ENCODE data around the gene SUSD3. TPM values are rescaled to one million over a fixed set of nuclear protein-coding genes. Genes with fewer than 3 reads are reported as not detected.
A peak's percentile ranks its signal among the peaks of the same experiment; 100 is the strongest.
"Not testable (repeated sequence)": the region's sequence is repeated elsewhere in the genome, so short reads cannot be mapped to it uniquely, and the experiment has no call there.

Gene SUSD3
- polyA plus RNA-seq, 4 donors: 3.7 to 10.1 (median 3.8) TPM; not detected in 1

DNA sequence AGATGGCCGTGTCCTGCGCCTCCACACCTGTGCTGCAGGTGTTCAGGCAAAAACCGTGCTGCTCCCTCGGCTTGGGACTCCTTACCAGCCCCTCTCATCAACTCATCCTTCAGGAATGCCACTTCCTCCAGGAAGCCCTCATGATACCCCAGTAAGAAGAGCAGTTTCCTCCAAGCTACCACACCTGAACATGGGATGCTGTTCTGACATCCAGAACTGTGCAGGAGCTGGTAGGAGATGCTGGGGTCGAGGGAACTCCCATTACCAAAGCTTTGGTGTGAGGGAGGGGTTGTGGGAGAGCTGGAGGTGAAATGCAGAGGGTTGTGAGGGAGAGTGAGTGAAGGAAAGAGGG, 56.5 kb downstream of the SUSD3 start:
- FAIRE-seq (no peak), DNase-seq (no peak)
- peaks cover 0 to 14% (median 0%) of the 10 kb centered on the region in 3 donors for H3K4me1 ChIP-seq (ENCODE audit: control insufficient read depth in 3 of 3, insufficient read depth in 2 of 3, low read depth in 1 of 3, low read length in 2 of 3)
- peaks cover 0 to 52% (median 14%) of the 10 kb centered on the region in 3 donors for H3K36me3 ChIP-seq (ENCODE audit: control insufficient read depth in 3 of 3, insufficient read depth in 2 of 3, low read depth in 1 of 3, low read length in 3 of 3)
- no peaks in the 10 kb centered on the region for H3K27me3 ChIP-seq (ENCODE audit: control insufficient read depth in 3 of 3, insufficient read depth in 3 of 3, low read length in 3 of 3)
- H3K4me3 ChIP-seq (ENCODE audit: low read depth in 1 of 3, low read length in 3 of 3): no peak overlapping the region
- H3K9me3 ChIP-seq (ENCODE audit: control insufficient read depth in 2 of 2, insufficient read depth in 1 of 2, low read depth in 1 of 2, low read length in 1 of 2): no peaks in the 10 kb centered on the region
- no peak overlapping the region for H3K27ac ChIP-seq (ENCODE audit: low read depth in 1 of 3, low read length in 2 of 3)
- WGBS, 3 donors: 70 to 77% (median 73%) methylated on average over 5 of the region's 5 CpGs

DNA sequence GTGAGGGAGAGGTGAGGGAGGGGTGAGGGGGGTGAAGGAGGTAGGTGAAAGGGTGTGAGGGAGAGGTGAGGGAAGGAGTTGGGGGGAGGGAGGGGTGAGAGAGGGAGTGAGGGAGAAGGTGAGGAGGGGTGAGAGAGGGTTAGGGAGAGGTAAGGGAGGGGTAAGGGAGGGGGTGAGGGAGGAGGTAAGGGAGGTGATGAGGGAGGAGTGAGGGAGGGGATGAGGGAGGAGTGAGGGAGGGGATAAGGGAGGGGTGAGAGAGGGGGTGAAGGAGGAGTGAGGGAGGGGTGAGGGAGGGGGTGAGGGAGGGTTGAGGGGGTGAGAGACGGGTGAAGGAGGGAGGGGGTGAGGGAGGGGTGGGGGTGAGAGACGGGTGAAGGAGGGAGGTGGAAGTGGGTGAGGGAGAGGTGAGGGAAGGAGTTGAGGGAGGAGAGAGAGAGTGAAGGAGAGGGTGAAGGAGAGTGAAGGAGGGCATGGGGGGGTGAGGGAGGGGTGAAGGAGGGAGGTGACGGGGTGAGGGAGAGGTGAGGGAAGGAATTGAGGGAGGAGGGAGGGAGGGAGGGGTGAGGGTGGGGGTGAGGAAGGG, 57.1 kb downstream of the SUSD3 start:
- 21 to 33% (median 27%) methylated on average over 3 of the region's 3 CpGs for WGBS, 3 donors
- peaks cover 0 to 17% (median 0%) of the 10 kb centered on the region in 3 donors for H3K4me1 ChIP-seq (ENCODE audit: control insufficient read depth in 3 of 3, insufficient read depth in 2 of 3, low read depth in 1 of 3, low read length in 2 of 3)

DNA sequence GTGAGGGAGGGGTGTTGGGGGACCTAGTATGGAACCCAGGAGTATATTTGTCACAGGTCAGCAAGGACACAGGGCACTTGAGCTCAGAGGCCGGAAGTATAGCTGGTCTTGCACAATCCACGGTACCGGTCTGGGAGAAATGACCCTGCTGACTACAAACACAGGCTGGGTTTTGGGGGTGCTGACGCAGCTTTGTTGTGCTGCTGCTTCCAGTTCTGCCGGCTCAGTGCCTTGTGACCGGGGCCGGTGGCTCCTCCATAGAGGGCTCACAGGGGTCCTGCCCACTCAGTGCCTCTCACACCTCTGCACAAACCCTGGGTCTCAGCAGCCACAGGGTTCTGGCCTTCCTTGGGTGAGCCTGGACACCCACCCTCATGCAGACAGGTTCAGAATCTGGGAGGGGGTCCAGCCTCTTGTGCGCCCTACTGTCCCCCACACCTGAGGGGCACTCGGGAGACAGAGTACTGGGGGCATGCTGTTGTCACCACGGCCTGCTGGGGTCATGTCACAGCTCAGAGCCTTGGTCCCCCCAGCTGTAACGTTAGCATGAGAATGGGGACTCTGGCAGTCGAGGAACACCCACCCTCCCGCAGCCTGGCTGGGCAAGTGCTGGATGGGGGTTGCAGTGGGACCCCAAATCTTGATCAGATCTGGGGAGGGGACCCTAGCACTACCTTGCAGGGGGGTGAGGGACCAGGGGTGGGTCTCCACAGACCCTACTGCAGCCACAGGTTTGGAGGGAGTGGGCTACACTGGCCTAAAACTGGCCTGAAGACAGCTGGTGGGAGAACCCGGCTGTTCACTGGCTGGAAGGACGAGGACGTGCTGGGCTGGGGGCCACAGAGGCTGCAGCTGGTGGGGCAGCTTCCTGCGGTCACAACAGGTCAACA, 57.8 kb downstream of the SUSD3 start:
- Histone ChIP-seq H3K36me3 (ENCODE audit: control insufficient read depth in 3 of 3, insufficient read depth in 2 of 3, low read depth in 1 of 3, low read length in 3 of 3) (peaks cover 0 to 52% (median 6%) of the 10 kb centered on the region in 3 donors), H3K27ac (ENCODE audit: low read depth in 1 of 3, low read length in 2 of 3) (peak overlapping the region in 2 of 3 donors; percentile 28 to 51), H3K4me3 (ENCODE audit: low read depth in 1 of 3, low read length in 3 of 3) (no peak overlapping the region), H3K4me1 (ENCODE audit: control insufficient read depth in 3 of 3, insufficient read depth in 2 of 3, low read depth in 1 of 3, low read length in 2 of 3) (peaks cover 0 to 17% (median 0%) of the 10 kb centered on the region in 3 donors), H3K9me3 (ENCODE audit: control insufficient read depth in 2 of 2, insufficient read depth in 1 of 2, low read depth in 1 of 2, low read length in 1 of 2) (no peaks in the 10 kb centered on the region), H3K27me3 (ENCODE audit: control insufficient read depth in 3 of 3, insufficient read depth in 3 of 3, low read length in 3 of 3) (no peaks in the 10 kb centered on the region)
- 68 to 75% (median 71%) methylated on average over 17 of the region's 17 CpGs for WGBS, 3 donors
- peak in 1 of 2 donors; percentile 82 for DNase-seq
- FAIRE-seq: no peak

More for the DNA sequence above, 57.1 kb downstream of the SUSD3 start:
- H3K9me3 ChIP-seq (ENCODE audit: control insufficient read depth in 2 of 2, insufficient read depth in 1 of 2, low read depth in 1 of 2, low read length in 1 of 2): no peaks in the 10 kb centered on the region
- H3K36me3 ChIP-seq (ENCODE audit: control insufficient read depth in 3 of 3, insufficient read depth in 2 of 3, low read depth in 1 of 3, low read length in 3 of 3): peaks cover 0 to 52% (median 9%) of the 10 kb centered on the region in 3 donors
- H3K27ac ChIP-seq (ENCODE audit: low read depth in 1 of 3, low read length in 2 of 3): no peak overlapping the region
- DNase-seq (no peak), FAIRE-seq (no peak)
- H3K27me3 ChIP-seq (ENCODE audit: control insufficient read depth in 3 of 3, insufficient read depth in 3 of 3, low read length in 3 of 3): no peaks in the 10 kb centered on the region
- no peak overlapping the region for H3K4me3 ChIP-seq (ENCODE audit: low read depth in 1 of 3, low read length in 3 of 3)

DNA sequence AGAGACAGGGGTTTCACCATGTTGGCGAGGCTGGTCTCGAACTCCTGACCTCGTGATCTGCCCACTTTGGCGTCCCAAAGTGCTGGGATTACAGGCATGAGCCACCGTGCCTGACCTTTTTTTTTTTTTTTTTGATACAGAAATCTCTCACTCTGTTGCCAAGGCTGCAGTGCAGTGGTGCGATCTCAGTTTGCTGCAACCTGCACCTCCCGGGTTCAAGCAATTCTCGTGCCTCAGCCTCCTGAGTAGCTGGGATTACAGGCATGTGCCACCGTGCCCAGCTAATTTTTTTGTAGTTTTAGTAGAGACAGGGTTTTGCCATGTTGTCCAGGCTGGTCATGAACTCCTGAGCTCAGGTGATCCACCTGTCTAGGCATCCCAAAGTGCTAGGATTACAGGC, 59.0 kb downstream of the SUSD3 start:
- not testable (repeated sequence) for H3K27ac ChIP-seq (ENCODE audit: low read depth in 1 of 3, low read length in 2 of 3); H3K4me3 ChIP-seq (ENCODE audit: low read depth in 1 of 3, low read length in 3 of 3); FAIRE-seq; DNase-seq; H3K27me3 ChIP-seq (ENCODE audit: control insufficient read depth in 3 of 3, insufficient read depth in 3 of 3, low read length in 3 of 3); H3K9me3 ChIP-seq (ENCODE audit: control insufficient read depth in 2 of 2, insufficient read depth in 1 of 2, low read depth in 1 of 2, low read length in 1 of 2)
- H3K36me3 ChIP-seq (ENCODE audit: control insufficient read depth in 3 of 3, insufficient read depth in 2 of 3, low read depth in 1 of 3, low read length in 3 of 3): peaks cover 0 to 52% (median 0%) of the 10 kb centered on the region in 3 donors
- WGBS, 3 donors: 85 to 91% (median 87%) methylated on average over 8 to 9 of the region's 9 CpGs
- peaks cover 0 to 17% (median 0%) of the 10 kb centered on the region in 3 donors for H3K4me1 ChIP-seq (ENCODE audit: control insufficient read depth in 3 of 3, insufficient read depth in 2 of 3, low read depth in 1 of 3, low read length in 2 of 3)

DNA sequence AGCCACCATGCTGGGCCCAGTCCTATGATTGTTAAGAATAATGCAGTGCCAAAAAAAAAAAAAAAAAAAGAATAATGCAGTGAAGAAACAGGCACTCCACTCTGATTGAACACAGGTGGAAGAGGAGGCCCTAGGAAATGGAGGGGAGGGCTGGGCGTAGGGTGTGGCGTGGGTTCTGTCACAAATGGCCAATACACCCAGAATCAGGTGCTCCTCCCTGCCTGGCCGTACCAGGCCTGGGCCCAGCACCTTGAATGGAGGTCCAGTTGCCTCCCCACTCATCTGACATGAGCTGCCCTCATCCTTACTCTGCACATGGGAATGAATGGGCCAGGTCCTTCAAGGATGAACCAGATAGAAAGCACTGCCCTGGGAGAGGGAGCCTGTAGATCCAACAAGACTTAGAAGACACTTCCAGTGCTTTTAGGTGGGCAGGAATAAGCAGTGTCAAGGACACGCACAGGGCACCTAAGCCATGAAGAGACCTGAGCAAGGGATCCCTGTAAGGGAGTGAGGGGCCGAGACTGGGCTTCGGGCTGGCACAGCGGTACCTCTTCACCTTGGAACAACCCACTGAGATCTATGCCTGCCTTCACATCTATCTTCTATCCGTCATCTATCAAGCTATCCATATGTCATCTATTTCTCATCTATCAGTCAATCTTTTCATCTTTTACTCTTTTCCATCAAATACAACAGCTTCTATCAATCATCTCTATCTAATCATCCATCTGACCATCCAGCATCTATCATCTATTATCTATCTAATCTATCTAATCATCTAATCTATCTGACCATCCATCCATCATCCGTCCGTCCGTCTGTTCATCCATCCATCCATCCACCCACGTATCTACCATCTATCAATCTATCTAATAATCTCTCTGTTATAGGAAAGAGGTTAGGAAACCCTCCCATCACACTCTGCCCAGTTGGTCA, 59.7 kb downstream of the SUSD3 start:
- H3K4me3 ChIP-seq (ENCODE audit: low read depth in 1 of 3, low read length in 3 of 3): no peak overlapping the region
- peaks cover 0 to 17% (median 0%) of the 10 kb centered on the region in 3 donors for H3K4me1 ChIP-seq (ENCODE audit: control insufficient read depth in 3 of 3, insufficient read depth in 2 of 3, low read depth in 1 of 3, low read length in 2 of 3)
- peaks cover 0 to 52% (median 0%) of the 10 kb centered on the region in 3 donors for H3K36me3 ChIP-seq (ENCODE audit: control insufficient read depth in 3 of 3, insufficient read depth in 2 of 3, low read depth in 1 of 3, low read length in 3 of 3)
- H3K9me3 ChIP-seq (ENCODE audit: control insufficient read depth in 2 of 2, insufficient read depth in 1 of 2, low read depth in 1 of 2, low read length in 1 of 2): no peaks in the 10 kb centered on the region
- 85 to 93% (median 89%) methylated on average over 10 to 12 of the region's 12 CpGs for whole genome bisulfite sequencing, 3 donors
- H3K27ac ChIP-seq (ENCODE audit: low read depth in 1 of 3, low read length in 2 of 3): no peak overlapping the region
- FAIRE-seq (no peak), DNase-seq (no peak)
- no peaks in the 10 kb centered on the region for H3K27me3 ChIP-seq (ENCODE audit: control insufficient read depth in 3 of 3, insufficient read depth in 3 of 3, low read length in 3 of 3)

DNA sequence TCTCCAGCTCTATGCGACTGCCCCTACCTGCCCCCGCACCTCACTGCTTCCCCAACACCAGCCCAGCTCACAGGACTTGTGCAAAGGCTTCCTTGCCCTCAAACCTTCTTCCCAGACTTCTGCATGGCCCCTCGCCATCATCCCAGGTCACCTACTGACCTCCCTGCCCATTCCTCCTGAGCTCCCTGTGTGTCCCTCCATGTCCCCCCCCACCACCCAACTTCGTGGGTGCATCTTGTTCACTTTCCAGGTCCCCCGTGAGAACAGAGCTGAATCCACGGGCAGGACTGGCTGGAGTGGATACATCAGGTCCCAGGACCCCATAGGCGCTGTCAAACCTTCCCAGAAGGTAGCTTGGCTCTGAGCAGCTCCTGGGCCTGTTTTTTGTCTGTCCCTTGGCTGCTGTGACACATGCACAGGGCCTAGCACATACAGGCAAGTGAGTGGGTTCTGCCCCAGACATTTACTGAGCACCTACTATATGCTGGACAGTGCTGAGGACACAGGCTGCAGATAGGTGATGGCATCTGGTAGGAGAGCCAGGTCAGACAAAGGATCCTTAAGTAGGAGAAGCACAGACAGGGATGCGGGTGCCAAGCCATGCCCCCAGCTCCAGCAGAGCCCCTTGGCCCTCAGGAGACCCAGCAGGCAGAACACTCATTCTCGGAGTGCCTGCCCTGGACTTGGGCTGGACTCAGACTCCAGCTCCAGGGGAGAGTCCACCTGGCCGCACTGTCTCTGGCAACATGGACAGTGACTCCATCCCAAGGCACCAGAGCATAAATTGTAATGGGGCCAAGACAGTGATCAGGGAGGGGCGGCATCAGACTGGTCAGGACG, 60.6 kb downstream of the SUSD3 start:
- DNase-seq: no peak

DNA sequence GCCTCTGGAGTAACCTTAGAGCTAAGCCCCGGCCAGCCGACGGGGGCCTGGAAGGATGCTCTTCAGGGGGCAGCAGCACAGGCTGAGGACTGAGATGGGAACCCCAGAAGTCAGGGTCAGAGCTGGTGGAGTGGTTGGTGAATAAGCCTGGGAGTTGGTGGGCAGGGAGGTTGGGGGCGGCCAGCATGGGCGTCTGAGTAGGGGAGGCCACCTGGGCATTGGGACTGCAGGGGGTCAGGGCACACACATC, 61.1 kb downstream of the SUSD3 start:
- H3K36me3 ChIP-seq (ENCODE audit: control insufficient read depth in 3 of 3, insufficient read depth in 2 of 3, low read depth in 1 of 3, low read length in 3 of 3): peaks cover 0 to 52% (median 0%) of the 10 kb centered on the region in 3 donors
- H3K9me3 ChIP-seq (ENCODE audit: control insufficient read depth in 2 of 2, insufficient read depth in 1 of 2, low read depth in 1 of 2, low read length in 1 of 2): no peaks in the 10 kb centered on the region
- WGBS, 3 donors: 68 to 77% (median 73%) methylated on average over 5 of the region's 5 CpGs
- H3K27me3 ChIP-seq (ENCODE audit: control insufficient read depth in 3 of 3, insufficient read depth in 3 of 3, low read length in 3 of 3): no peaks in the 10 kb centered on the region
- FAIRE-seq (no peak), DNase-seq (no peak)
- peaks cover 0 to 17% (median 0%) of the 10 kb centered on the region in 3 donors for H3K4me1 ChIP-seq (ENCODE audit: control insufficient read depth in 3 of 3, insufficient read depth in 2 of 3, low read depth in 1 of 3, low read length in 2 of 3)
- H3K4me3 ChIP-seq (ENCODE audit: low read depth in 1 of 3, low read length in 3 of 3): no peak overlapping the region
- H3K27ac ChIP-seq (ENCODE audit: low read depth in 1 of 3, low read length in 2 of 3): peak overlapping the region in 1 of 3 donors; percentile 44

More for the DNA sequence above, 60.6 kb downstream of the SUSD3 start:
- H3K27ac ChIP-seq (ENCODE audit: low read depth in 1 of 3, low read length in 2 of 3): peak overlapping the region in 1 of 3 donors; percentile 44
- H3K4me3 ChIP-seq (ENCODE audit: low read depth in 1 of 3, low read length in 3 of 3): no peak overlapping the region
- 87 to 92% (median 87%) methylated on average over 12 of the region's 12 CpGs for WGBS, 3 donors
- no peak for FAIRE-seq
- H3K9me3 ChIP-seq (ENCODE audit: control insufficient read depth in 2 of 2, insufficient read depth in 1 of 2, low read depth in 1 of 2, low read length in 1 of 2): no peaks in the 10 kb centered on the region
- H3K27me3 ChIP-seq (ENCODE audit: control insufficient read depth in 3 of 3, insufficient read depth in 3 of 3, low read length in 3 of 3): no peaks in the 10 kb centered on the region
- peaks cover 0 to 17% (median 0%) of the 10 kb centered on the region in 3 donors for H3K4me1 ChIP-seq (ENCODE audit: control insufficient read depth in 3 of 3, insufficient read depth in 2 of 3, low read depth in 1 of 3, low read length in 2 of 3)
- H3K36me3 ChIP-seq (ENCODE audit: control insufficient read depth in 3 of 3, insufficient read depth in 2 of 3, low read depth in 1 of 3, low read length in 3 of 3): peaks cover 0 to 52% (median 0%) of the 10 kb centered on the region in 3 donors
